Measurements from ENCODE around the gene ATRNL1. TPM values are rescaled to one million over a fixed set of nuclear protein-coding genes. Genes with fewer than 3 reads are reported as not detected.

Gene ATRNL1
- polyA plus RNA-seq, 1 of the 3 experiments (the other 2 are of a cell fraction): 0.67 TPM

DNA sequence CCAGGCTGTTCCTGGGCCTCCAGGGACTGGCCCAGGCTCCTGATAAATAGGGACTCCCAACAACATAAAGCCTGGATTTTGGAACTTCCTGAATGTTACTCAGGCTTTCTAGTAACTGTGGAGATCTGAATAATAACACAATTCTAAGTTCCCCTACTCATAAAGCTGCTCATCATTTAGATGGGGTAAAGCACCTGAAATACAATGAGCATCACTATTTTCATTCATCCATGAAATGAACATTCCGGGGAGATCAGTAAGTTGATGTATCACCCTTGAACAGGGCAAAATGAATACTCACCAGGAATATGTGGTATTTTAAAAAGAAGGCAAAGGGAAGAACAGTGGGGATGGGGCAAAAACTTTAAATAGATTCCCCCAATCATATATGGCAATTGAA lies 48.3 kb upstream of the ATRNL1 start:
- H4K20me1 ChIP-seq (ENCODE audit: insufficient read depth): no peaks in the 10 kb centered on the region
- H3K27ac ChIP-seq (ENCODE audit: low read depth in 2 of 2, low read length in 1 of 2): no peak overlapping the region
- no peaks in the 10 kb centered on the region for H3F3A ChIP-seq (replicated peaks; ENCODE audit: insufficient read depth)
- H3K9ac ChIP-seq: no peak overlapping the region
- H3K4me2 ChIP-seq: no peak overlapping the region
- H3K4me1 ChIP-seq (ENCODE audit: control insufficient read depth in 1 of 2, insufficient read depth in 2 of 2, low read depth in 1 of 2, low read length in 1 of 2): no peaks in the 10 kb centered on the region
- ChIA-PET POLR2A (no interaction called here), CTCF (no interaction called here)
- no peak for TF ChIP-seq NRF1 (IDR thresholded peaks at IDR 0.05; ENCODE audit: low read depth, low read length)
- TF ChIP-seq, protein P1, sequence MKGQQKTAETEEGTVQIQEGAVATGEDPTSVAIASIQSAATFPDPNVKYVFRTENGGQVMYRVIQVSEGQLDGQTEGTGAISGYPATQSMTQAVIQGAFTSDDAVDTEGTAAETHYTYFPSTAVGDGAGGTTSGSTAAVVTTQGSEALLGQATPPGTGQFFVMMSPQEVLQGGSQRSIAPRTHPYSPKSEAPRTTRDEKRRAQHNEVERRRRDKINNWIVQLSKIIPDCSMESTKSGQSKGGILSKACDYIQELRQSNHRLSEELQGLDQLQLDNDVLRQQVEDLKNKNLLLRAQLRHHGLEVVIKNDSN (IDR thresholded peaks at IDR 0.05; ENCODE audit: borderline replicate concordance, low read depth): no peak
- no peak for TF ChIP-seq SMC3 (IDR thresholded peaks at IDR 0.05; ENCODE audit: low read depth, low read length)
- no peak for TF ChIP-seq YY1 (IDR thresholded peaks at IDR 0.05; ENCODE audit: low read depth)
- TF ChIP-seq, protein P2, sequence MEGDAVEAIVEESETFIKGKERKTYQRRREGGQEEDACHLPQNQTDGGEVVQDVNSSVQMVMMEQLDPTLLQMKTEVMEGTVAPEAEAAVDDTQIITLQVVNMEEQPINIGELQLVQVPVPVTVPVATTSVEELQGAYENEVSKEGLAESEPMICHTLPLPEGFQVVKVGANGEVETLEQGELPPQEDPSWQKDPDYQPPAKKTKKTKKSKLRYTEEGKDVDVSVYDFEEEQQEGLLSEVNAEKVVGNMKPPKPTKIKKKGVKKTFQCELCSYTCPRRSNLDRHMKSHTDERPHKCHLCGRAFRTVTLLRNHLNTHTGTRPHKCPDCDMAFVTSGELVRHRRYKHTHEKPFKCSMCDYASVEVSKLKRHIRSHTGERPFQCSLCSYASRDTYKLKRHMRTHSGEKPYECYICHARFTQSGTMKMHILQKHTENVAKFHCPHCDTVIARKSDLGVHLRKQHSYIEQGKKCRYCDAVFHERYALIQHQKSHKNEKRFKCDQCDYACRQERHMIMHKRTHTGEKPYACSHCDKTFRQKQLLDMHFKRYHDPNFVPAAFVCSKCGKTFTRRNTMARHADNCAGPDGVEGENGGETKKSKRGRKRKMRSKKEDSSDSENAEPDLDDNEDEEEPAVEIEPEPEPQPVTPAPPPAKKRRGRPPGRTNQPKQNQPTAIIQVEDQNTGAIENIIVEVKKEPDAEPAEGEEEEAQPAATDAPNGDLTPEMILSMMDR (IDR thresholded peaks at IDR 0.05): no peak
- no peak for TF ChIP-seq FOSL2 (IDR thresholded peaks at IDR 0.05; ENCODE audit: borderline replicate concordance, low read depth)
- no peaks in the 10 kb centered on the region for H3K27me3 ChIP-seq (ENCODE audit: insufficient read depth)
- H2AFZ ChIP-seq (ENCODE audit: low read depth): no peak overlapping the region
- no peaks in the 10 kb centered on the region for H3K36me3 ChIP-seq (replicated peaks in 1 of 2; ENCODE audit: control insufficient read depth in 1 of 2, insufficient read depth in 2 of 2, low read length in 1 of 2)
- no peaks in the 10 kb centered on the region for H3K9me3 ChIP-seq
- WGBS (ENCODE audit: low lambda C conversion rate): 67% methylated on average over 1 of the region's 1 CpG
- no peak for DNase-seq
- H3K9me2 ChIP-seq: no peaks in the 10 kb centered on the region
- no peak overlapping the region for H3K4me3 ChIP-seq (ENCODE audit: low read depth in 2 of 2, low read length in 1 of 2)
- no peaks in the 10 kb centered on the region for H3K79me2 ChIP-seq (ENCODE audit: insufficient read depth)

- Histone ChIP-seq H3F3A (replicated peaks; ENCODE audit: insufficient read depth) (no peaks in the 10 kb centered on the region), H3K9ac (no peak overlapping the region), H4K20me1 (ENCODE audit: insufficient read depth) (no peaks in the 10 kb centered on the region), H3K4me2 (no peak overlapping the region), H3K9me3 (no peaks in the 10 kb centered on the region), H3K27me3 (ENCODE audit: insufficient read depth) (no peaks in the 10 kb centered on the region), H3K79me2 (ENCODE audit: insufficient read depth) (no peaks in the 10 kb centered on the region), H3K36me3 (replicated peaks in 1 of 2; ENCODE audit: control insufficient read depth in 1 of 2, insufficient read depth in 2 of 2, low read length in 1 of 2) (no peaks in the 10 kb centered on the region), H2AFZ (ENCODE audit: low read depth) (no peak overlapping the region), H3K27ac (ENCODE audit: low read depth in 2 of 2, low read length in 1 of 2) (no peak overlapping the region), H3K9me2 (no peaks in the 10 kb centered on the region), H3K4me1 (ENCODE audit: control insufficient read depth in 1 of 2, insufficient read depth in 2 of 2, low read depth in 1 of 2, low read length in 1 of 2) (no peaks in the 10 kb centered on the region), H3K4me3 (ENCODE audit: low read depth in 2 of 2, low read length in 1 of 2) (no peak overlapping the region)
- WGBS (ENCODE audit: low lambda C conversion rate): 31% methylated on average over 1 of the region's 1 CpG
- ChIA-PET POLR2A (no interaction called here), CTCF (no interaction called here)
- no peak for DNase-seq
- TF ChIP-seq RFX5 (IDR thresholded peaks at IDR 0.05; ENCODE audit: low read length) (no peak), NRF1 (IDR thresholded peaks at IDR 0.05; ENCODE audit: low read depth, low read length) (no peak)
Observed at GRCh38 chr10:115045499-115045898, 47.7 kb upstream of the ATRNL1 start.

GRCh38 chr10:115046686-115047236 lies 46.4 kb upstream of the ATRNL1 start:
- H3K27me3 ChIP-seq (ENCODE audit: insufficient read depth): no peaks in the 10 kb centered on the region
- ChIA-PET CTCF (interaction anchor here (0.6 to 2.6 kb wide), 3 partner anchors 84 to 170 kb away, joined by 3 to 14 read pairs (median 3); no protein-coding TSS in a partner anchor), POLR2A (interaction anchor here (1.4 kb wide), 1 partner anchor 12 kb away, joined by 3 read pairs; no protein-coding TSS in a partner anchor)
- H3K36me3 ChIP-seq (replicated peaks in 1 of 2; ENCODE audit: control insufficient read depth in 1 of 2, insufficient read depth in 2 of 2, low read length in 1 of 2): no peaks in the 10 kb centered on the region
- no peak overlapping the region for H3K27ac ChIP-seq (ENCODE audit: low read depth in 2 of 2, low read length in 1 of 2)
- no peak for DNase-seq
- H3K9ac ChIP-seq: no peak overlapping the region
- H3K4me1 ChIP-seq (ENCODE audit: control insufficient read depth in 1 of 2, insufficient read depth in 2 of 2, low read depth in 1 of 2, low read length in 1 of 2): no peaks in the 10 kb centered on the region; a peak in 1 of 4 replicates
- 90% methylated on average over 1 of the region's 1 CpG for WGBS (ENCODE audit: low lambda C conversion rate)
- H3K9me2 ChIP-seq: no peaks in the 10 kb centered on the region
- H3K4me2 ChIP-seq: no peak overlapping the region
- H2AFZ ChIP-seq (ENCODE audit: low read depth): no peak overlapping the region
- no peaks in the 10 kb centered on the region for H3F3A ChIP-seq (replicated peaks; ENCODE audit: insufficient read depth)
- H3K9me3 ChIP-seq: no peaks in the 10 kb centered on the region
- H3K79me2 ChIP-seq (ENCODE audit: insufficient read depth): no peaks in the 10 kb centered on the region
- H3K4me3 ChIP-seq (ENCODE audit: low read depth in 2 of 2, low read length in 1 of 2): no peak overlapping the region
- no peaks in the 10 kb centered on the region for H4K20me1 ChIP-seq (ENCODE audit: insufficient read depth)
- TF ChIP-seq, protein P3, sequence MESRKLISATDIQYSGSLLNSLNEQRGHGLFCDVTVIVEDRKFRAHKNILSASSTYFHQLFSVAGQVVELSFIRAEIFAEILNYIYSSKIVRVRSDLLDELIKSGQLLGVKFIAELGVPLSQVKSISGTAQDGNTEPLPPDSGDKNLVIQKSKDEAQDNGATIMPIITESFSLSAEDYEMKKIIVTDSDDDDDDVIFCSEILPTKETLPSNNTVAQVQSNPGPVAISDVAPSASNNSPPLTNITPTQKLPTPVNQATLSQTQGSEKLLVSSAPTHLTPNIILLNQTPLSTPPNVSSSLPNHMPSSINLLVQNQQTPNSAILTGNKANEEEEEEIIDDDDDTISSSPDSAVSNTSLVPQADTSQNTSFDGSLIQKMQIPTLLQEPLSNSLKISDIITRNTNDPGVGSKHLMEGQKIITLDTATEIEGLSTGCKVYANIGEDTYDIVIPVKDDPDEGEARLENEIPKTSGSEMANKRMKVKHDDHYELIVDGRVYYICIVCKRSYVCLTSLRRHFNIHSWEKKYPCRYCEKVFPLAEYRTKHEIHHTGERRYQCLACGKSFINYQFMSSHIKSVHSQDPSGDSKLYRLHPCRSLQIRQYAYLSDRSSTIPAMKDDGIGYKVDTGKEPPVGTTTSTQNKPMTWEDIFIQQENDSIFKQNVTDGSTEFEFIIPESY (IDR thresholded peaks at IDR 0.05; ENCODE audit: borderline replicate concordance, low read depth): no peak
- TF ChIP-seq TCF12 (IDR thresholded peaks at IDR 0.05) (no peak), MEF2A (IDR thresholded peaks at IDR 0.05; ENCODE audit: borderline replicate concordance, low read depth) (no peak), RAD21 (IDR thresholded peaks at IDR 0.05; ENCODE audit: low read length) (no peak), SMC3 (IDR thresholded peaks at IDR 0.05; ENCODE audit: low read depth, low read length) (no peak), FOSL2 (IDR thresholded peaks at IDR 0.05; ENCODE audit: borderline replicate concordance, low read depth) (no peak), IRF3 (IDR thresholded peaks at IDR 0.05; ENCODE audit: low read depth, low read length) (no peak), TEAD4 (IDR thresholded peaks at IDR 0.05; ENCODE audit: borderline replicate concordance, insufficient read depth) (no peak), POLR2AphosphoS5 (IDR thresholded peaks at IDR 0.05; ENCODE audit: low read depth, low read length) (no peak), EP300 (IDR thresholded peaks at IDR 0.05; ENCODE audit: borderline replicate concordance in 1 of 2, low read depth in 1 of 2, low read length in 1 of 2) (no peak)
